CD4-positive, alpha-beta T cell treated with Interleukin-6 at 100 ng/mL for 8 hours (primary cell): ENCODE measurements around the gene RASAL1.

ENCODE experiments used
- DNase-seq: peaks from one replicate; pipeline ENCODE4 v3.0.0-alpha.2; 2020; ENCODE audit warnings: mixed read lengths, low spot score

Gene RASAL1, protein sequence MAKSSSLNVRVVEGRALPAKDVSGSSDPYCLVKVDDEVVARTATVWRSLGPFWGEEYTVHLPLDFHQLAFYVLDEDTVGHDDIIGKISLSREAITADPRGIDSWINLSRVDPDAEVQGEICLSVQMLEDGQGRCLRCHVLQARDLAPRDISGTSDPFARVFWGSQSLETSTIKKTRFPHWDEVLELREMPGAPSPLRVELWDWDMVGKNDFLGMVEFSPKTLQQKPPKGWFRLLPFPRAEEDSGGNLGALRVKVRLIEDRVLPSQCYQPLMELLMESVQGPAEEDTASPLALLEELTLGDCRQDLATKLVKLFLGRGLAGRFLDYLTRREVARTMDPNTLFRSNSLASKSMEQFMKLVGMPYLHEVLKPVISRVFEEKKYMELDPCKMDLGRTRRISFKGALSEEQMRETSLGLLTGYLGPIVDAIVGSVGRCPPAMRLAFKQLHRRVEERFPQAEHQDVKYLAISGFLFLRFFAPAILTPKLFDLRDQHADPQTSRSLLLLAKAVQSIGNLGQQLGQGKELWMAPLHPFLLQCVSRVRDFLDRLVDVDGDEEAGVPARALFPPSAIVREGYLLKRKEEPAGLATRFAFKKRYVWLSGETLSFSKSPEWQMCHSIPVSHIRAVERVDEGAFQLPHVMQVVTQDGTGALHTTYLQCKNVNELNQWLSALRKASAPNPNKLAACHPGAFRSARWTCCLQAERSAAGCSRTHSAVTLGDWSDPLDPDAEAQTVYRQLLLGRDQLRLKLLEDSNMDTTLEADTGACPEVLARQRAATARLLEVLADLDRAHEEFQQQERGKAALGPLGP

GRCh38 chr12:113135178-113136127 lies at the start of gene RASAL1:
TSS of gene RASAL1 (minus strand) at chr12:113135761. CDS start at chr12:113135462, 299 bp downstream.
- DNase-seq: peak; percentile 59

DNA sequence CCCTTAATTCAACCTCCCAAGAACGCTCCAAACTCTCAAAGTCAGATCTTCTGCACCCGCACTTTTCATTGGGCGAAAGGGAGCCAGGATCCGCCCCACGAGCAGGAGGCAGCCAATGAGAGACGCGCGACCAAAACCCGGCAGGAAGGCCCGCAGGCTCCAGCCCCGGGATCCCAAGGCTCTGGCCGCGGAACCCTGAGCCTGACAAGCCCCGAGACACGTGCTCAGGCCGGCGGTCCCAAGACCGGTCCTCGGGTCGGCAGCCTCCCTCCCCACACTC lies 49.3 kb upstream of the RASAL1 start:
- peak; percentile 86 for DNase-seq

DNA sequence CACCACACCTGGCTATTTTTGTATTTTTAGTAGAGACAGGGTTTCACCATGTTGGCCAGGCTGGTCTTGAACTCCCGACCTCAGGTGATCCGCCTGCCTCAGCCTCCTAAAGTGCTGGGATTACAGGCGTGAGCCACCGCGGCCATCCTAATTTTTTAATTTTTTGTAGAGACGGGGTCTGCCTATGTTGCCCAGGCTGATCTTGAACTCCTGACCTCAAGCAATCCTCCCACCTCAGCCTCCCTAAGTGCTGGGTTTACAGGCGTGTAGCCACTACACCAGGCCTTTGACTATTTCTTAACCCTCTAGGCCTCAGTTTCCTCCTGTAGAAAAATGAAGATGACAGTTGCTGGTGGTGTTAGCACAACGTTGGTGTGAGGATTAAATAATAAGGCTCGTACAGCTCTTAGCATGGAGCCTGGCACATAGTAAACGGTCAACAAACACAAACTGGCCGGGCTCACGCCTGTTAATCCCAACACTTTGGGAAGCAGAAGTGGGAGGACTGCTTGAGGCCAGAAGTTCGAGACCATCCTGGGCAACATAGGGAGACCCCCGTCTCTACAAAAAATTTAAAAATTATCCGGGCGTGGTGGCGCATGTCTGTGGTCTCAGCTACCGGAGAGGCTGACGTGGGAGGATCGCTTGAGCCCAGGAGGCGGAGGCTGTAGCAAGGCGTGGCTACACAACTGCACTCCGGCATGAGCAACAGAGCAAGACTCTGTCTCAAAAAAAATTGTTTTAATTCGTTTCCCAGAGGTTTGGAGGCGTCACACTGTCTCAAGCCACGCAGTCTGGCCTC lies 48.7 kb upstream of the RASAL1 start:
- no peak for DNase-seq

DNA sequence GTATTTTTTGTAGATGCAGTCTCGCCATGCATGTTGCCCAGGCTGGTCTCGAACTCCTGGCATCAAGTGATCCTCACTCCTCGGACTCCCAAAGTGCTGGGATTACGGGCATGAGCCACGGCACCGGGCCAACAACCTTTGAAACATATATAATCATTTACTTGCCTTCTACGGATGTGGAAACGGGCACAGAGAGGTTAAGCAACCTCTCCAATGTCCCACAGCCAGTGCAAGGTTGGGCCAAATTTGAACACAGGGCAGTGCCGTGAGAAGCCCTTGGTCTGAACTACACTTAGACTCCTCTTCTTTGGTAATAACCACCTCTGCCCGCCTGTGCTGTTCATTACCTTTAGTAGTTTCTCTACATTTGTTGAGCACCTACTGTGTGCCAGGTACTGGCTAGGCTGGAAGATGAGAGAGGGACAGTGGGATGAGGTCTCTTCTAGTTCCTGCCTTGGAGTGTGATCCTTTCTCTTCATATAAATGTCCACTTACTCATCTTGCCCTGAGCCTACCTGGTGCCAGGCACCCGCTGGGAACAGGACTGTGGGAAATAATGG lies 47.5 kb upstream of the RASAL1 start:
- no peak for DNase-seq

GRCh38 chr12:113181975-113182374 lies 46.4 kb upstream of the RASAL1 start:
- no peak for DNase-seq

- no peak for DNase-seq
These were observed 44.8 kb upstream of the RASAL1 start for GRCh38 chr12:113180333-113180732.

DNA sequence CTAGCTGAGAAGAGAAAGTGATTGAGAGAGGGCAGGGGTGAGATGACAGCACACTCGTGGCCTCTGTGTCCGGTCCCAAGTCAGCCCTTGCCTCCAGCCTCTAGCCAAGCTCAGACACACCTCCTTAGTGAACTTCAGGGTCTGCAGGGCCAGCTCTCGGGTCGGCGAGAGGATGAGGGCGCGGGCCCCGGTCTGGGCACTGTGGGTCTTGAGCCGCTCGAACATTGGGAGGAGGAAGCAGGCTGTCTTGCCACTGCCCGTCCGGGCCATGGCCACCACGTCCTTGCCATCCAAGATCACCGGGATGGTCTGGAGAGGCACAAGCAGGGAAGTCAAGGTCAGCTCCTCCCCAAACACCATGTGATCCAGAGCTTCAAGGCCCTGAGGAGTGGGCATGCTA lies 43.5 kb upstream of the RASAL1 start:
- DNase-seq: no peak

- DNase-seq: peak; percentile 71
These were observed 39.2 kb upstream of the RASAL1 start for GRCh38 chr12:113174461-113175384.

DNA sequence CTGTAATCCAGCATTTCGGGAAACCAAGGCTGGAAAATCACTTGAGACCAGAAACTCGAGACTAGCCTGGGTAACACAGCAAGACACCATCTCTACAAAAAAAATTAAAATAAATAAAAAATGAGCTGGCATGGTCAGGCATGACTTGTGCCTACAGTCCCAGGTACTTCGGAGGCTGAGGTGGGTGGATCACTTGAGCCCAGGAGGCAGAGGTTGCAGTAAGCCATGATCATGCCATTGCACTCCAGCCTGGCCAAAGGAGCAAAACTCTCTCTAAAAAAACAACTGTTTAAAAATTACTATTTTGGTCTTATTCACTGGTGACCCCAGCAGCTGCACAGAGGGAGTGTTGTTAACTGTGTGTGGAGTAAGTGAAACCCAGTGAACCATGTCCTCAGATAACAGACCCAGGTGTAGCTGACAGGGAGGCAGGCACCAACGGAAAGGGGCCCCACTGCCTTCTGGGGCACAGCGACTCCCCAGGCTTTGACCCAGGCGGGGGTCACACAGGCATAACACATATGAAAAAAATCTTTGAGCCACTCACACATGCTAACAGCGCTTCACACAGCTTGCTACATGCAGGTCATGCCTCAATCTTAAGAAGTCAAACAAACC lies 37.6 kb upstream of the RASAL1 start:
- no peak for DNase-seq

DNA sequence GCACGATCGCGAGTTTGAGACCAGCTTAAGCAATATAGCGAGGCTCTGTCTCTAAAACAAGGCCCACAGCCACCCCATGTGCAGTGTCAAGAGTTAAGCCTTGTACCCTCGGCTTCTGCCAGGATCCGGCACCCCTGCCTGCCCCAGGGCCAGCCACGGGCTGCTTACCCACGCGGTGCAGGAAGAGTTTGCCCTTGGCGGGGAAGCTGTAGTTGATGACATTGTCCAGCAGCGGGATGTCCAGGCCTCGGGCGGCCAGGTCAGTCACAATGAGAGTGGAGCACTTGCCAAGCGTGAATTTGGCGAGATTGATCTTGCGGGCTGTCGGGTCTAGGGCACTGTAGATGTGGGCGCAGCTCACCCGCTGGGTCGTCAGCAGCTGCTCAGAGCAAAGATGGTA lies 36.6 kb upstream of the RASAL1 start:
- no peak for DNase-seq

DNA sequence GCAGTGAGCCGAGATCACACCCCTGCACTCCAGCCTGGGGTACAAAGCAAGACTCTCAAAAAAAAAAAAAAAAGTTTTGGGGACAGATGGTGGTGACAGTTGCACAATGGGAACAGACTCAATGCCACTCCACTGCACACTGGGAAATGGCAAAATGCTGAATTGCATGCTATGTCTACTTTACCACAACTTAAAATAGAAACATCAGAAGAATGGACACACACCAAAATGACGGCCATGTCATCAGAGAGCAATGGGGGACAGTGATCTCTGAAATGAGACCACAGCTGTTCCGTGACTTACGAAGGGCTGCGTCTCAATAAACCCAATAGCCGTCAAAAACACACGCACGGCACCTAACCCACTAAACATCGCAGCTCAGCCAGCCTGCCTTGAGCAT lies 36.0 kb upstream of the RASAL1 start:
- DNase-seq: no peak

DNA sequence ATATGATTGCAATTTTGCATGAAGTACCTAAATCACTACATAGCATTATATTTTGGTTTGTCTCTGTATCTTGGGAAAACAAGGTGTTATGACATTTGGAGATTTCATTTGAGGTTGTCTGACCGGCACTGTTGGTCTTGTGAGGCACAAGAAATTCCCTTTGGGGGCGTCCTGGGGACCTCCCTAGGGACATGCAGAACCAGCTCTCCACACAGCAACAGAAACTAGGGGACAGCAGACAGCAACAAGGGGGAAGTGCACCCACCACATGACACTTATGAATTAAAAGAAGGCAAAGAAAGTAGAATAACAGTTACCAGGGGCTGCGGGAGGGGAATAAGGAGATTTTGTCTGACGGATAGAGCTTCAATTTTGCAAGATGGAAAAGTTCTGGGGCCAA lies 35.4 kb upstream of the RASAL1 start:
- DNase-seq: no peak

- DNase-seq: no peak
These were observed 34.9 kb upstream of the RASAL1 start for GRCh38 chr12:113170457-113170856.

- no peak for DNase-seq
These were observed 34.1 kb upstream of the RASAL1 start for GRCh38 chr12:113169697-113170096.

DNA sequence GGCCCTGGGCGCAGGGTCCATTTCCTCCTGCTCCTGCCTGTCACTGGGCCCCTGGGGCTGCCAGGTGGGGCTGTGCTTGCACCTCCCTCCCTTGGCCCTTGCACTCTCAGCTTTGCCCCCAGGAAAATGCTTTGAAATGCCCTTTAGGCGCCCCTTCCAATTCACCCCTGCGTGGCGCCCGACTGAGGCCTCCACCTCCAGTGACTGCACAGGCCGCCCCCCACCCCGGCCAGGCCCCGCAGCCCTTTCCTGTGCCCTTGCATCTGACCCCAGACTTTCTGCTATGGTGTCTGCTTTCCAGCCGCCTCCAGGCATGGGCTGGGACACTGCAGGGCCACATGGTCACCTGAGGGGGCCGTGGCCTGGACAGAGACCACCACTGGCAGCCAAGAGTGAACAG lies 32.3 kb upstream of the RASAL1 start:
- DNase-seq: no peak

DNA sequence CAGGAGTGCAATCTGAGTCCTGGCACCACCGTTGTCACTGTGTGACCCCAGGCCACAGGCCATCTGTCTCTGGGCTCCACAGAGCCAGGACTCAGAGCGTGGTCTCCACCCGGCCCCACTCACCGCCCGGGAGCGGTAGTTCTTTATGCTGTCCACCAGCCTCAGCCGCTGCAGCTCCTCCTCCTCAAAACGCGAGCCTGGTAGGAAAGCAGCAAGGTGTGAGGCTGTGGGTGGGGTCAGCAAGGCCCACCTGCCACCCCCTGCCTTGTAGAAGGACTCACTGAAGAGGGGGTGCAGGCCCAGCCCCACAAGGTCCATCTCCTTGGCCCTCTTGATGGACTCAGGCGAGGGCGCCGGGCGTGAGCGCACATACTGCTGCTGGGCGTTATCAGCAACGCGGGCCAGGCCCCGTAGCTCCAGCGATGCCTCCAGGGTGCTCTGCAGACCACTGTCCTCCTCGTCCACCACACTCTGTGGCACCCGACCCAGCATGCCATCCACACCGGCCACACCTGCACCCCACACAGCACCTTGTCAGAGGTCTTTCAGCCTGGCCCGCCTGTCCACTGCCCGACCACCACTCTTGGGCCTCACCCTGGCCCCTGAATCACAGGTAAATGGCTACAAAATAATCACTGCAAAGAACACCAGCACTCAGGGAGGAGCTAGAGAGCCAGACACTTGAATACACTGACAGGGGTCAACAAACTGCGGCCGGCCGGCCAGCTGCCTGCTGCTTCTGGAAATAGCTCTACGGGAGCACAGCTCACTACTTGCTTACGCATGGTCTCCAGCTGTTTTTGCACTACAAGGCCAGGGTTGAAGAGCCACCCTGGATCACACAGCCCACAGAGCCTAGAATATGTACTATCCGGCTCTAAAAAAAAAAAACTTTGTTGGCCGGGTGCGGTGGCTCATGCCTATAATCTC lies 30.2 kb upstream of the RASAL1 start:
- DNase-seq: no peak

- no peak for DNase-seq
These were observed 28.5 kb upstream of the RASAL1 start for GRCh38 chr12:113164014-113164413.

DNA sequence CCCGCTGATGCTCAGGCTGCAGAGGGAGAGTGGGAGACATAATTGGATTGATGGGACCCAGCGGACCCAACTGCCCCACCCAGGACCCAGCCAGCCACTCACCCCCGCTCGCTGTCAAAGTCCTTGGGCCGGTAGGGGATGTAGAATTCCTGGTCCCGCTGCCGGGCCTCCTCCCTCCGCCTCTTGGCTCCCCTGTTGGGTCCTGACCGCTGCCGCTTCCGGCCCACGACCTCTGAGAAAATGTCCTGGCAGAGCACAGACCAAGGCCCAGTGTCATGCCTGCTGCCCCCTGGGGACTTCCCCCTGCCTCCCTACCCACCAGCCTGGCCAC lies 27.4 kb upstream of the RASAL1 start:
- DNase-seq: no peak
